Panc1 (cell line): ENCODE results near the gene TMEM208. TPM values are rescaled to one million over a fixed set of nuclear protein-coding genes. Genes with fewer than 3 reads are reported as not detected.

Experiments used
- ATAC-seq: fragments of 200-7000 bp; cut with Tn5 transposase; 2 replicates; pipeline ENCODE4 v1.9.1; 2020; ENCODE audit warnings: mild to moderate bottlenecking, moderate library complexity
- BruUV-seq: library from RNA; stranded (reverse); fragments of 400-500 nt; replicated peaks from 2 replicates; lab custom pipeline; 2021; lab: Mats Ljungman, UMichigan
- CTCF ChIA-PET: fragments of 300-600 bp; sonication (Branson Sonifier 250); formaldehyde crosslinking; loops from one replicate; lab custom pipeline; 2022; ENCODE audit warnings: antibody characterized with exemption; lab: Charles Lee
- POLR2A ChIA-PET: fragments of 300-600 bp; sonication (Branson Sonifier 250); formaldehyde crosslinking; loops from one replicate; lab custom pipeline; 2022; ENCODE audit warnings: antibody characterized with exemption; lab: Charles Lee
- DNase-seq: peaks from one replicate; pipeline ENCODE4 v3.0.0-alpha.2; 2010; ENCODE audit warnings: low read depth, low spot score
- H3K27ac ChIP-seq: 2 replicates; pipeline ENCODE4 v1.5.1; 2011; ENCODE audit warnings: mild to moderate bottlenecking, low read length, inconsistent platforms
- H3K27me3 ChIP-seq: fragments of 200-500 bp; sonication (Bioruptor generic); 2 replicates; pipeline ENCODE4 v1.6.0; 2014; ENCODE audit warnings: low read length, inconsistent platforms; ENCODE audit not compliant: control insufficient read depth, insufficient read depth
- H3K36me3 ChIP-seq: fragments of 200-500 bp; sonication (Bioruptor generic); 2 replicates; pipeline ENCODE4 v1.5.1; 2014; ENCODE audit warnings: inconsistent platforms, mild to moderate bottlenecking, low read length, moderate library complexity; ENCODE audit not compliant: control insufficient read depth, insufficient read depth
- H3K4me1 ChIP-seq: 2 replicates; pipeline ENCODE4 v1.5.1; 2011; ENCODE audit warnings: inconsistent platforms, mild to moderate bottlenecking, low read length, moderate library complexity; ENCODE audit not compliant: control insufficient read depth, insufficient read depth
- H3K4me3 ChIP-seq, 2 experiments: 2 replicates each; pipeline ENCODE4 v1.5.1; 2011 to 2012; ENCODE audit warnings: low read depth in 2 of 2, low read length in 2 of 2, mild to moderate bottlenecking in 2 of 2, inconsistent platforms in 1 of 2, moderate library complexity in 1 of 2
- H3K9me3 ChIP-seq: fragments of 200-500 bp; sonication (Bioruptor generic); 2 replicates; pipeline ENCODE4 v1.5.1; 2014; ENCODE audit warnings: low read depth, mild to moderate bottlenecking, inconsistent platforms, low read length, moderate library complexity; ENCODE audit not compliant: control insufficient read depth, insufficient read depth
- POLR2AphosphoS5 ChIP-seq: IDR thresholded peaks from 2 replicates; pipeline ENCODE4 v1.6.1; 2012; ENCODE audit warnings: mild to moderate bottlenecking, low read depth, low read length, moderate library complexity
- SIN3A ChIP-seq: IDR thresholded peaks from 2 replicates; pipeline ENCODE4 v1.6.1; 2012; ENCODE audit warnings: low read depth, mild to moderate bottlenecking, low read length, moderate library complexity, borderline replicate concordance; ENCODE audit not compliant: insufficient read depth
- TCF7L2 ChIP-seq: IDR thresholded peaks from 2 replicates; pipeline ENCODE4 v1.6.1; 2011; ENCODE audit warnings: mild to moderate bottlenecking, low read depth, low read length, inconsistent platforms
- in situ Hi-C: cut with HindIII; loops from 2 replicates; pipeline ENCODE4 v1.10.0; 2016; ENCODE audit warnings: low sequenced_read_pairs, low pct_unique_long_range_greater_than_20kb
- intact Hi-C: fragments of 100-400 bp; cut with micrococcal nuclease; formaldehyde crosslinking; loops from one replicate; pipeline ENCODE4 v1.10.0; 2022; ENCODE audit not compliant: unreplicated experiment
- total RNA-seq: library from RNA; stranded (reverse); gene quantifications from one replicate; pipeline ENCODE4 v1.2.1, GENCODE V29; 2021; ENCODE audit not compliant: unreplicated experiment
- TF ChIP-seq, protein P1 (sequence below): fragments of 450-650 bp; IDR thresholded peaks from 2 replicates; pipeline ENCODE4 v1.5.1; 2017; ENCODE audit warnings: mild to moderate bottlenecking
- TF ChIP-seq, protein P2 (sequence below), 2 experiments: IDR thresholded peaks; 2 replicates each; pipeline ENCODE4 v1.6.1; 2011 to 2012; ENCODE audit warnings: low read depth in 2 of 2, control low read depth in 1 of 2, low read length in 1 of 2, mild to moderate bottlenecking in 1 of 2, moderate library complexity in 1 of 2; ENCODE audit not compliant: insufficient read depth in 1 of 2

TMEM208 gene
- total RNA-seq, 1 experiment from 2014 or later: 25.6 TPM

DNA sequence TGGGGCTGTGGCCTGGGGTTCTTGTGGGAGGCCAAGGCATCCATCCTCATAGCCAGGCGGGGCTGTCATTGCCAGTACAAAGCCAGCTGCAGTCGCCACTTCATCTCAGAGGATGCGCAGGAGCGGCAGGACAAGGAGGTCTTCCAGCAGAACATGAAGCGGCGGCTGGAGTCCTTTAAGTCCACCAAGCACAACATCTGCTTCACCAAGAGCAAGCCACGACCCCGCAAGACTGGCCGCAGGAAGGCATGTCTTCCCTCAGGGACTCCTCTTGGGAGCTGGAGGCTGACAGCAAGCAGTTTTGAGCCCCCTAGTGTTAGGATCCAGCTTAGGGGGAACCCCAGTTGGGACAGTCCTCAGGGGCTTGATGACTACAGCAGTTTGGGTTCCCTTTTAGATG, 37.3 kb downstream of the TMEM208 start:
- no peaks in the 10 kb centered on the region for H3K9me3 ChIP-seq
- BruUV-seq: no TSS peak
- DNase-seq (no peak), ATAC-seq (no peak)
- H3K27me3 ChIP-seq: no peaks in the 10 kb centered on the region
- POLR2A ChIA-PET: no interaction called here
- in situ Hi-C loops (no loop called here), intact Hi-C loops (no loop called here)
- no peak overlapping the region for H3K27ac ChIP-seq
- CTCF ChIA-PET: no interaction called here
- no peak for TF ChIP-seq TCF7L2
- no peak for TF ChIP-seq POLR2AphosphoS5
- TF ChIP-seq, protein P1, sequence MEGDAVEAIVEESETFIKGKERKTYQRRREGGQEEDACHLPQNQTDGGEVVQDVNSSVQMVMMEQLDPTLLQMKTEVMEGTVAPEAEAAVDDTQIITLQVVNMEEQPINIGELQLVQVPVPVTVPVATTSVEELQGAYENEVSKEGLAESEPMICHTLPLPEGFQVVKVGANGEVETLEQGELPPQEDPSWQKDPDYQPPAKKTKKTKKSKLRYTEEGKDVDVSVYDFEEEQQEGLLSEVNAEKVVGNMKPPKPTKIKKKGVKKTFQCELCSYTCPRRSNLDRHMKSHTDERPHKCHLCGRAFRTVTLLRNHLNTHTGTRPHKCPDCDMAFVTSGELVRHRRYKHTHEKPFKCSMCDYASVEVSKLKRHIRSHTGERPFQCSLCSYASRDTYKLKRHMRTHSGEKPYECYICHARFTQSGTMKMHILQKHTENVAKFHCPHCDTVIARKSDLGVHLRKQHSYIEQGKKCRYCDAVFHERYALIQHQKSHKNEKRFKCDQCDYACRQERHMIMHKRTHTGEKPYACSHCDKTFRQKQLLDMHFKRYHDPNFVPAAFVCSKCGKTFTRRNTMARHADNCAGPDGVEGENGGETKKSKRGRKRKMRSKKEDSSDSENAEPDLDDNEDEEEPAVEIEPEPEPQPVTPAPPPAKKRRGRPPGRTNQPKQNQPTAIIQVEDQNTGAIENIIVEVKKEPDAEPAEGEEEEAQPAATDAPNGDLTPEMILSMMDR: no peak
- TF ChIP-seq SIN3A: no peak
- TF ChIP-seq, protein P2, sequence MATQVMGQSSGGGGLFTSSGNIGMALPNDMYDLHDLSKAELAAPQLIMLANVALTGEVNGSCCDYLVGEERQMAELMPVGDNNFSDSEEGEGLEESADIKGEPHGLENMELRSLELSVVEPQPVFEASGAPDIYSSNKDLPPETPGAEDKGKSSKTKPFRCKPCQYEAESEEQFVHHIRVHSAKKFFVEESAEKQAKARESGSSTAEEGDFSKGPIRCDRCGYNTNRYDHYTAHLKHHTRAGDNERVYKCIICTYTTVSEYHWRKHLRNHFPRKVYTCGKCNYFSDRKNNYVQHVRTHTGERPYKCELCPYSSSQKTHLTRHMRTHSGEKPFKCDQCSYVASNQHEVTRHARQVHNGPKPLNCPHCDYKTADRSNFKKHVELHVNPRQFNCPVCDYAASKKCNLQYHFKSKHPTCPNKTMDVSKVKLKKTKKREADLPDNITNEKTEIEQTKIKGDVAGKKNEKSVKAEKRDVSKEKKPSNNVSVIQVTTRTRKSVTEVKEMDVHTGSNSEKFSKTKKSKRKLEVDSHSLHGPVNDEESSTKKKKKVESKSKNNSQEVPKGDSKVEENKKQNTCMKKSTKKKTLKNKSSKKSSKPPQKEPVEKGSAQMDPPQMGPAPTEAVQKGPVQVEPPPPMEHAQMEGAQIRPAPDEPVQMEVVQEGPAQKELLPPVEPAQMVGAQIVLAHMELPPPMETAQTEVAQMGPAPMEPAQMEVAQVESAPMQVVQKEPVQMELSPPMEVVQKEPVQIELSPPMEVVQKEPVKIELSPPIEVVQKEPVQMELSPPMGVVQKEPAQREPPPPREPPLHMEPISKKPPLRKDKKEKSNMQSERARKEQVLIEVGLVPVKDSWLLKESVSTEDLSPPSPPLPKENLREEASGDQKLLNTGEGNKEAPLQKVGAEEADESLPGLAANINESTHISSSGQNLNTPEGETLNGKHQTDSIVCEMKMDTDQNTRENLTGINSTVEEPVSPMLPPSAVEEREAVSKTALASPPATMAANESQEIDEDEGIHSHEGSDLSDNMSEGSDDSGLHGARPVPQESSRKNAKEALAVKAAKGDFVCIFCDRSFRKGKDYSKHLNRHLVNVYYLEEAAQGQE (IDR thresholded peaks at IDR 0.05; ENCODE audit: insufficient read depth in 1 of 2, low read depth in 2 of 2, low read length in 1 of 2): no peak
- no peaks in the 10 kb centered on the region for H3K36me3 ChIP-seq
- H3K4me3 ChIP-seq: no peak overlapping the region
- H3K4me1 ChIP-seq: no peaks in the 10 kb centered on the region; the same call in 1 of the 2 replicates

DNA sequence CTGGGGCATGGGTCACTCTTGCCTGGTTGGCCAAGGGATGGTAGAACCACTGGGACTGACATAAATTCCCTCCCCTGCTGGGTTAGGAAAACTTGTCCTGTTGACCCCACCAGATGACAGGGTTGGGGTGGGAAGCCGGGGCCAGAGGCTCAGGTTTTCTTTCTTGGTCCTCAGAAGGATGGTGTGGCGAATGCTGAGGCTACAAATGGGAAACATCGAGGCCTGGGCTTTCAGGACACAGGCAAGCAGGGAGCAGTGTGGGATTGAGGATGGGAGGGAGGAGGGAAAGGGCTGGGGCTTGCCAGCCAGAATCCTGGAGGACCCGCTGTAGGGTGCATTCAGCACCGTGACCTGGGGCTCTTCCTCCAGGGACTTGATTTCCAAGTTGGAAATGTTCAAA, 37.9 kb downstream of the TMEM208 start:
- Histone ChIP-seq H3K27ac (no peak overlapping the region), H3K36me3 (no peaks in the 10 kb centered on the region), H3K4me1 (no peaks in the 10 kb centered on the region; the same call in 1 of the 2 replicates), H3K27me3 (no peaks in the 10 kb centered on the region), H3K9me3 (no peaks in the 10 kb centered on the region), H3K4me3 (no peak overlapping the region)
- no peak for ATAC-seq
- intact Hi-C loops: no loop called here
- ChIA-PET CTCF (no interaction called here), POLR2A (no interaction called here)
- TF ChIP-seq POLR2AphosphoS5 (no peak), TCF7L2 (no peak), SIN3A (no peak)
- TF ChIP-seq, protein P1: no peak
- TF ChIP-seq, protein P2 (IDR thresholded peaks at IDR 0.05; ENCODE audit: insufficient read depth in 1 of 2, low read depth in 2 of 2, low read length in 1 of 2): no peak
- in situ Hi-C loops: no loop called here
- no TSS peak for BruUV-seq
- no peak for DNase-seq
